ENCODE results near the gene DGKQ.

GRCh38 chr4:952881-953573 lies 20.3 kb downstream of the DGKQ start:
- TF ChIP-seq CTCF (conservative IDR thresholded peaks at IDR 0.05; ENCODE audit: low read depth, low read length) (no peak), EZH2 (IDR thresholded peaks at IDR 0.05; ENCODE audit: low read length, unreplicated experiment) (no peak), EZH2phosphoT487 (IDR thresholded peaks at IDR 0.05; ENCODE audit: borderline replicate concordance, low read length) (no peak)

All from PC-3 (cell line).